H1 (cell line): Measurements from ENCODE around the gene RTL5. TPM values are rescaled to one million over a fixed set of nuclear protein-coding genes. Genes with fewer than 3 reads are reported as not detected.

Source experiments
- CTCF ChIA-PET: fragments of 300-600 bp; sonication (Branson Sonifier 250); formaldehyde crosslinking; loops from one replicate; lab custom pipeline; 2021; ENCODE audit not compliant: partially characterized antibody; lab: Charles Lee
- POLR2A ChIA-PET: fragments of 300-600 bp; sonication (Branson Sonifier 250); formaldehyde crosslinking; loops from one replicate; lab custom pipeline; 2021; ENCODE audit warnings: inconsistent platforms; ENCODE audit not compliant: partially characterized antibody; lab: Charles Lee
- DNase-seq, 2 experiments: peaks; one replicate each; pipeline versions ENCODE4 v3.0.0 to v3.0.0-alpha.2; 2010 to 2022; ENCODE audit warnings: low spot score in 2 of 2, low read depth in 1 of 2, mixed read lengths in 1 of 2
- FAIRE-seq: peaks from 2 replicates; lab custom pipeline; 2011; peaks lifted over from hg19 to GRCh38; lab: Jason Lieb, UNC
- H2AFZ ChIP-seq: 2 replicates; pipeline ENCODE4 v1.8.1; 2012; ENCODE audit warnings: low read length, inconsistent platforms
- H2AK5ac ChIP-seq: 2 replicates; pipeline ENCODE4 v1.6.1; 2013; ENCODE audit warnings: low read depth, low read length
- H2BK120ac ChIP-seq: replicated peaks from 2 replicates; pipeline ENCODE3; 2013; ENCODE audit warnings: low read depth, low read length, inconsistent platforms
- H2BK12ac ChIP-seq: 2 replicates; pipeline ENCODE4 v1.6.1; 2013; ENCODE audit warnings: low read depth, low read length
- H2BK15ac ChIP-seq: 2 replicates; pipeline ENCODE4 v1.6.1; 2013; ENCODE audit warnings: low read length
- H2BK20ac ChIP-seq: 2 replicates; pipeline ENCODE4 v1.6.1; 2013; ENCODE audit warnings: low read length
- H2BK5ac ChIP-seq: 2 replicates; pipeline ENCODE4 v1.6.1; 2013; ENCODE audit warnings: low read depth, low read length
- H3K14ac ChIP-seq: 2 replicates; pipeline ENCODE4 v1.6.1; 2013; ENCODE audit warnings: inconsistent platforms; ENCODE audit not compliant: insufficient read length
- H3K18ac ChIP-seq: 2 replicates; pipeline ENCODE4 v1.6.1; 2013; ENCODE audit warnings: low read length; ENCODE audit errors: extremely low read depth
- H3K23ac ChIP-seq: 2 replicates; pipeline ENCODE4 v1.6.1; 2013; ENCODE audit warnings: inconsistent platforms; ENCODE audit not compliant: insufficient read length
- H3K23me2 ChIP-seq: 2 replicates; pipeline ENCODE4 v1.6.1; 2013; ENCODE audit warnings: low read depth, low read length
- H3K27ac ChIP-seq: 2 replicates; pipeline ENCODE4 v1.6.1; 2011; ENCODE audit warnings: low read depth, low read length, inconsistent platforms
- H3K27me3 ChIP-seq, 4 experiments: replicated peaks in 1 of 4; 1 replicate in 1 of 4; 2 replicates in 3 of 4; pipeline versions ENCODE4 v1.6.1 to v1.8.1; 2011 to 2013; ENCODE audit warnings: low read length in 3 of 4, mild to moderate bottlenecking in 3 of 4, inconsistent platforms in 2 of 4, mixed read lengths in 2 of 4, moderate library complexity in 1 of 4; ENCODE audit not compliant: control insufficient read depth in 3 of 4, insufficient read depth in 3 of 4; ENCODE audit errors: extremely low read depth in 1 of 4
- H3K36me3 ChIP-seq, 4 experiments: 2 replicates each; pipeline versions ENCODE4 v1.6.1 to v1.8.1; 2011 to 2013; ENCODE audit warnings: mild to moderate bottlenecking in 4 of 4, low read length in 3 of 4, moderate library complexity in 2 of 4, control low read depth in 1 of 4, inconsistent platforms in 1 of 4; ENCODE audit not compliant: insufficient read depth in 4 of 4, control insufficient read depth in 2 of 4
- H3K4ac ChIP-seq: replicated peaks from 2 replicates; pipeline ENCODE3; 2013; ENCODE audit warnings: low read length, low read depth, mixed read lengths, inconsistent platforms; ENCODE audit not compliant: insufficient read length
- H3K4me1 ChIP-seq, 4 experiments: replicated peaks in 1 of 4; 1 replicate in 1 of 4; 2 replicates in 3 of 4; pipeline versions ENCODE4 v1.6.1 to v1.8.1; 2011 to 2013; ENCODE audit warnings: low read length in 3 of 4, inconsistent platforms in 2 of 4, mixed read lengths in 1 of 4; ENCODE audit not compliant: insufficient read depth in 4 of 4, control insufficient read depth in 3 of 4
- H3K4me2 ChIP-seq, 2 experiments: 2 replicates each; pipeline versions ENCODE4 v1.6.1 to v1.8.1; 2011 to 2013; ENCODE audit warnings: low read depth in 2 of 2, low read length in 2 of 2, control low read depth in 1 of 2, inconsistent platforms in 1 of 2, mild to moderate bottlenecking in 1 of 2; ENCODE audit not compliant: insufficient read depth in 1 of 2
- H3K4me3 ChIP-seq, 4 experiments: fragments of 200-600, 300-600 bp in 1 of 4; sonication (generic), shearing (Covaris generic), sonication (Bioruptor Twin) in 1 of 4; 2 replicates each; pipeline versions ENCODE4 v1.5.1 to v1.8.1; 2011 to 2016; ENCODE audit warnings: low read length in 4 of 4, low read depth in 3 of 4, control low read depth in 2 of 4, inconsistent platforms in 2 of 4, mild to moderate bottlenecking in 2 of 4, mixed read lengths in 1 of 4, moderate library complexity in 1 of 4; ENCODE audit not compliant: insufficient read depth in 2 of 4; ENCODE audit errors: extremely low read depth in 1 of 4
- H3K56ac ChIP-seq: replicated peaks from 2 replicates; pipeline ENCODE3; 2013; ENCODE audit warnings: low read depth, mild to moderate bottlenecking, mixed read lengths, low read length, inconsistent platforms; ENCODE audit not compliant: insufficient read length
- H3K79me1 ChIP-seq: 2 replicates; pipeline ENCODE4 v1.6.1; 2013; ENCODE audit warnings: low read depth, low read length, control low read depth
- H3K79me2 ChIP-seq, 2 experiments: 2 replicates each; pipeline versions ENCODE4 v1.6.1 to v1.8.1; 2012 to 2013; ENCODE audit warnings: low read length in 2 of 2, mild to moderate bottlenecking in 2 of 2, inconsistent platforms in 1 of 2; ENCODE audit not compliant: insufficient read depth in 2 of 2, control insufficient read depth in 1 of 2
- H3K9ac ChIP-seq, 4 experiments: replicated peaks in 1 of 4; 1 replicate in 1 of 4; 2 replicates in 3 of 4; pipeline versions ENCODE4 v1.6.1 to v1.8.1; 2011 to 2013; ENCODE audit warnings: low read depth in 3 of 4, low read length in 3 of 4, control low read depth in 2 of 4, mild to moderate bottlenecking in 2 of 4, moderate library complexity in 2 of 4, inconsistent platforms in 1 of 4; ENCODE audit errors: extremely low read depth in 1 of 4
- H3K9me3 ChIP-seq, 2 experiments: 2 replicates each; pipeline versions ENCODE4 v1.6.1 to v1.8.1; 2012 to 2013; ENCODE audit warnings: mild to moderate bottlenecking in 2 of 2, moderate library complexity in 2 of 2, control low read depth in 1 of 2, inconsistent platforms in 1 of 2, low read depth in 1 of 2, low read length in 1 of 2, mixed read lengths in 1 of 2; ENCODE audit not compliant: insufficient read depth in 2 of 2
- H4K20me1 ChIP-seq, 2 experiments: replicated peaks in 1 of 2; 2 replicates each; pipeline versions ENCODE3 to v1.8.1; 2011 to 2013; ENCODE audit warnings: inconsistent platforms in 2 of 2, low read length in 2 of 2, mild to moderate bottlenecking in 1 of 2; ENCODE audit not compliant: insufficient read depth in 2 of 2, control insufficient read depth in 1 of 2
- H4K5ac ChIP-seq: 2 replicates; pipeline ENCODE4 v1.6.1; 2013; ENCODE audit warnings: low read length, low read depth, mixed read lengths, inconsistent platforms; ENCODE audit not compliant: insufficient read length
- H4K8ac ChIP-seq: 2 replicates; pipeline ENCODE4 v1.8.0; 2013; ENCODE audit warnings: mild to moderate bottlenecking, moderate library complexity, low read length, inconsistent platforms; ENCODE audit not compliant: insufficient read depth; ENCODE audit errors: extremely low read depth
- H4K91ac ChIP-seq: replicated peaks from 2 replicates; pipeline ENCODE3; 2013; ENCODE audit warnings: low read length, mixed read lengths, inconsistent platforms; ENCODE audit not compliant: insufficient read length
- EP300 ChIP-seq, 2 experiments: IDR thresholded peaks; 1 replicate in 1 of 2; 2 replicates in 1 of 2; pipeline ENCODE4 v1.6.1; 2011 to 2012; ENCODE audit warnings: low read depth in 2 of 2, low read length in 2 of 2, mild to moderate bottlenecking in 2 of 2, borderline replicate concordance in 1 of 2, inconsistent platforms in 1 of 2, moderate library complexity in 1 of 2
- HDAC6 ChIP-seq: IDR thresholded peaks from one replicate; pipeline ENCODE4 v1.7.1; 2012; ENCODE audit warnings: low read depth, mild to moderate bottlenecking, inconsistent platforms, low read length, moderate library complexity
- TCF12 ChIP-seq: IDR thresholded peaks from 2 replicates; pipeline ENCODE4 v1.6.1; 2011; ENCODE audit warnings: low read depth, mild to moderate bottlenecking, low read length
- WGBS, 2 experiments: shearing (Covaris generic) in 1 of 2; methylation state at CpG; one replicate each; pipeline versions ENCODE4 v1.1.6 to v1.1.7; 2013 to 2015; ENCODE audit warnings: low lambda C conversion rate in 2 of 2, mixed read lengths in 2 of 2, inconsistent platforms in 1 of 2, low coverage in 1 of 2, missing lambda C conversion rate in 1 of 2; ENCODE audit not compliant: insufficient replicate concordance in 2 of 2, insufficient coverage in 1 of 2, insufficient read length in 1 of 2; ENCODE audit errors: extremely low coverage in 1 of 2, missing lambda C conversion rate in 1 of 2; 5-methylcytosine and 5-hydroxymethylcytosine counted together
- polyA plus RNA-seq, 7 experiments: library from polyadenylated mRNA; depleted of rRNA in 3 of 7; stranded (reverse) in 5 of 7; unstranded in 2 of 7; fragments of >200 nt in 5 of 7; fragments of 200-250 nt in 2 of 7; gene quantifications; 1 replicate in 5 of 7; 2 replicates in 1 of 7; 4 replicates in 1 of 7; pipeline versions ENCODE4 v1.2.1 to v1.2.3, GENCODE V29; 2011 to 2013; ENCODE audit warnings: missing spikeins in 2 of 7, mixed read lengths in 2 of 7
- total RNA-seq: library from RNA; stranded (reverse); fragmentation: NEBNext Ultra II Directional; extraction: Animal tissue kit (Norgen Biotek cat#: 25700); gene quantifications from 2 replicates; pipeline ENCODE4 v1.2.1, GENCODE V29; 2021

Gene RTL5
- total and polyA plus RNA-seq, 2 of the 8 experiments (the other 6 are each of a cell fraction or from before 2014, with no cell fraction given): 0.57 to 1.9 TPM

- no peak for DNase-seq
- TF ChIP-seq TCF12: no peak
- no peak for TF ChIP-seq EP300 (IDR thresholded peaks at IDR 0.05; ENCODE audit: borderline replicate concordance in 1 of 2, low read depth in 2 of 2, low read length in 2 of 2)
- TF ChIP-seq HDAC6: no peak
These were observed 24.4 kb downstream of the RTL5 start for GRCh38 chrX:72107320-72107719.

More at GRCh38 chrX:72107320-72107719, 24.4 kb downstream of the RTL5 start:
- Histone ChIP-seq H2BK20ac (no peak overlapping the region), H4K91ac (no peak overlapping the region), H4K20me1 (no peaks in the 10 kb centered on the region), H3K4me2 (no peak overlapping the region), H3K18ac (no peak overlapping the region), H2AK5ac (no peak overlapping the region), H2BK12ac (no peak overlapping the region), H3K27me3 (no peaks in the 10 kb centered on the region), H3K79me2 (no peaks in the 10 kb centered on the region), H3K27ac (no peak overlapping the region), H2BK120ac (no peak overlapping the region), H3K14ac (no peak overlapping the region), H3K4ac (no peak overlapping the region), H3K79me1 (no peaks in the 10 kb centered on the region), H3K36me3 (no peaks in the 10 kb centered on the region), H3K4me1 (peaks cover 0 to 7% (median 1%) of the 10 kb centered on the region in 4 experiments; a peak in 2 of 7 replicates), H3K9ac (no peak overlapping the region), H4K8ac (no peak overlapping the region), H3K4me3 (no peak overlapping the region), H3K23me2 (no peaks in the 10 kb centered on the region), H3K56ac (no peak overlapping the region), H2AFZ (no peak overlapping the region), H2BK15ac (no peak overlapping the region), H3K23ac (no peak overlapping the region), H3K9me3 (no peaks in the 10 kb centered on the region), H2BK5ac (no peak overlapping the region), H4K5ac (no peak overlapping the region)
- no peak for FAIRE-seq
- ChIA-PET POLR2A (no interaction called here), CTCF (interaction anchor here (0.6 kb wide), 1 partner anchor 121 kb away, joined by 3 read pairs; no protein-coding TSS in a partner anchor)
- WGBS, 2 experiments: 82% methylated on average over 6 of the region's 6 CpGs; no CpG with 5 or more reads in 1 of the 2 experiments
